Measurements from ENCODE around the gene SLC35E1.

Gene SLC35E1

DNA sequence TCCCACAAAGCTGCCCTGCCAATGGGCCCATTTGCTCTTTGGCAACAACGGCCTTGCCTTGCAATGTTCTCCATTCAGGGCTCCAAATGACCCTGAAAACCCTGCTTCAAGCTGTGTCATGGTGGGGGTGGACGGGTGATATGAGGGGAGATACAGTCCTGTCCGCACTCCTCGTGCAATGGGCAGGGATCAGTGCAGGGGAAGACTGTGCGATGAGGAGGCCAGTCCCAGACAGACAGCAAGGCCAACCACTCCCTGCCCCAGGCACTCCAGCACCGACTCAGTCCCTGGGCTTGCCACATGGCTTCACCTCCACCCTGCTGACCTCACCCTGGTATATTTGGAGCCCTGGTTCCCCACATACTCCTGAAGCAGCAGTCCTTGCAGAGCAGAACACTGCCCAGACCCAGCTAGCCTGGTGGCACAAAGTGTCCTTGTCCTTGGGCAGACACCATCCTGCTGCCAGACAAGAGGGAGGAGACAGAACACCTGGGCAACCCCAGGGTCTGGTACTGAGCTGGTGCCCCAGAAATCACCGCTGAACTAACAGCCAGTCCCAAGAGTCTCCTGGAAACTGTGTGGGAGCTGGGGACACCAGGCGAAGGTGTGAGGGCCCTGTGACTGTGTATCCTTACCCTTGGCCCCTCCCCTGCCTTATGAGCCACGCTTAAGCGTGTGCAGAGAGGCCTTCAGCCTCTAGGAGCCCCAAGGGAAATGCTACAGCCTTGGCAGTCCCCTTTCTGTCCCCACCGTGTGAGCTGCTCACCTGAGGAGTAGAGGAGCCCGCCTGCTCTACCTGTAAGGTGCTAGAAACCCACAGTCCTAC is 9.1 kb upstream of the SLC35E1 start:
- Histone ChIP-seq H3K4me3 (ENCODE audit: low read depth, low read length, poor library complexity, severe bottlenecking) (no peak overlapping the region), H4K20me1 (ENCODE audit: insufficient read depth, low read length) (no peaks in the 10 kb centered on the region), H3K79me2 (ENCODE audit: insufficient read depth, low read length) (peaks cover 49% of the 10 kb centered on the region), H3K4me1 (ENCODE audit: insufficient read depth, low read length, severe bottlenecking) (peaks cover 53% of the 10 kb centered on the region), H3K9ac (ENCODE audit: low read length) (peak overlapping the region; percentile 34; the same call in 1 of the 2 replicates), H2AFZ (ENCODE audit: low read length) (no peak overlapping the region), H3K4me2 (ENCODE audit: low read length) (peak overlapping the region; percentile 36; the same call in 1 of the 2 replicates), H3K36me3 (ENCODE audit: insufficient read depth, low read length) (peaks cover 29% of the 10 kb centered on the region), H3K9me2 (ENCODE audit: low read depth, low read length) (no peaks in the 10 kb centered on the region), H3K27me3 (ENCODE audit: insufficient read depth, low read length) (no peaks in the 10 kb centered on the region), H3K9me3 (ENCODE audit: low read length) (no peaks in the 10 kb centered on the region), H3K27ac (ENCODE audit: low read depth, low read length, poor library complexity, severe bottlenecking) (peak overlapping the region; percentile 100), H3F3A (ENCODE audit: insufficient read depth, low read length) (no peaks in the 10 kb centered on the region; the same call in 1 of the 2 replicates)
- TF ChIP-seq EZH2 (IDR thresholded peaks at IDR 0.05; ENCODE audit: borderline replicate concordance, low read length) = no peak
- TF ChIP-seq CTCF (IDR thresholded peaks at IDR 0.05; ENCODE audit: low read length) = no peak

GRCh38 chr19:16579381-16579780 is 7.2 kb upstream of the SLC35E1 start:
- no peak overlapping the region for H3K9ac ChIP-seq (ENCODE audit: low read length)
- H3K4me2 ChIP-seq (ENCODE audit: low read length) = no peak overlapping the region
- H3F3A ChIP-seq (ENCODE audit: insufficient read depth, low read length) = no peaks in the 10 kb centered on the region; the same call in 1 of the 2 replicates
- H3K27ac ChIP-seq (ENCODE audit: low read depth, low read length, poor library complexity, severe bottlenecking) = no peak overlapping the region
- no peak overlapping the region for H3K4me3 ChIP-seq (ENCODE audit: low read depth, low read length, poor library complexity, severe bottlenecking)
- peaks cover 34% of the 10 kb centered on the region for H3K4me1 ChIP-seq (ENCODE audit: insufficient read depth, low read length, severe bottlenecking)
- H4K20me1 ChIP-seq (ENCODE audit: insufficient read depth, low read length) = no peaks in the 10 kb centered on the region
- H3K27me3 ChIP-seq (ENCODE audit: insufficient read depth, low read length) = no peaks in the 10 kb centered on the region
- H2AFZ ChIP-seq (ENCODE audit: low read length) = no peak overlapping the region
- H3K9me3 ChIP-seq (ENCODE audit: low read length) = no peaks in the 10 kb centered on the region
- peaks cover 49% of the 10 kb centered on the region for H3K36me3 ChIP-seq (ENCODE audit: insufficient read depth, low read length)
- no peaks in the 10 kb centered on the region for H3K9me2 ChIP-seq (ENCODE audit: low read depth, low read length)
- peaks cover 43% of the 10 kb centered on the region for H3K79me2 ChIP-seq (ENCODE audit: insufficient read depth, low read length)
- TF ChIP-seq CTCF (IDR thresholded peaks at IDR 0.05; ENCODE audit: low read length) = no peak
- no peak for TF ChIP-seq EZH2 (IDR thresholded peaks at IDR 0.05; ENCODE audit: borderline replicate concordance, low read length)

GRCh38 chr19:16577531-16577985 is 5.3 kb upstream of the SLC35E1 start:
- Histone ChIP-seq H3K27me3 (ENCODE audit: insufficient read depth, low read length) (no peaks in the 10 kb centered on the region), H3K9me3 (ENCODE audit: low read length) (no peaks in the 10 kb centered on the region), H3F3A (ENCODE audit: insufficient read depth, low read length) (no peaks in the 10 kb centered on the region; the same call in 1 of the 2 replicates), H4K20me1 (ENCODE audit: insufficient read depth, low read length) (no peaks in the 10 kb centered on the region), H3K9me2 (ENCODE audit: low read depth, low read length) (no peaks in the 10 kb centered on the region), H3K36me3 (ENCODE audit: insufficient read depth, low read length) (peaks cover 53% of the 10 kb centered on the region), H3K4me3 (ENCODE audit: low read depth, low read length, poor library complexity, severe bottlenecking) (no peak overlapping the region), H3K4me2 (ENCODE audit: low read length) (no peak overlapping the region), H3K9ac (ENCODE audit: low read length) (no peak overlapping the region), H3K4me1 (ENCODE audit: insufficient read depth, low read length, severe bottlenecking) (peaks cover 33% of the 10 kb centered on the region), H3K79me2 (ENCODE audit: insufficient read depth, low read length) (peaks cover 30% of the 10 kb centered on the region), H2AFZ (ENCODE audit: low read length) (no peak overlapping the region), H3K27ac (ENCODE audit: low read depth, low read length, poor library complexity, severe bottlenecking) (no peak overlapping the region)
- no peak for TF ChIP-seq EZH2 (IDR thresholded peaks at IDR 0.05; ENCODE audit: borderline replicate concordance, low read length)
- no peak for TF ChIP-seq CTCF (IDR thresholded peaks at IDR 0.05; ENCODE audit: low read length)

All from OCI-LY1 (cell line).